Activated CD4-positive, alpha-beta T cell treated with anti-CD3 and anti-CD28 coated beads for 4 hours (primary cell): ENCODE data around the gene ZNF577.

ENCODE experiments used
- DNase-seq, 2 donors: peaks; one replicate each; pipeline ENCODE4 v3.0.0-alpha.2; 2020

The ZNF577 gene

GRCh38 chr19:51861870-51862622 lies 25.7 kb downstream of the ZNF577 start:
- DNase-seq = no peak

DNA sequence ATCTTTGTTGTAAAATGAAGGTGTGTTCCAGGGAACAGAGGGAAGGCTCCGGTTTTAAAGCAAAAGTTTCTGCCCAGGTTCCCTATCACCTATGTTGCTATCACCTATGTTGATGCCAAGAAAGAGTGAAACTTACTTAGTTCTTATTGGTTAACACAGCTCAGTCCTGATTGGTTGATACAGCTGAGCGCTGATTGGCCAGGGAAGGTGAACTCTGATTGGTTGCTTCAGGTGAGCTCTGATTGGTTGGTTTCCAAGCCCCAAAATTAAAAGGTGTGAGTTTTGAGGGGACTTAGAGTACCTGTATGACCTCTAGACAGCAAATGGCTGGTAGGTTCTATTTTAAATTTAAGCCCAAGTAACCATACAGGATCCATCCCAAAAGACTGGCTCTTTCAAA lies 50.6 kb downstream of the ZNF577 start:
- no peak for DNase-seq

- DNase-seq = no peak
Observed at GRCh38 chr19:51830274-51830673, 57.5 kb downstream of the ZNF577 start.

DNA sequence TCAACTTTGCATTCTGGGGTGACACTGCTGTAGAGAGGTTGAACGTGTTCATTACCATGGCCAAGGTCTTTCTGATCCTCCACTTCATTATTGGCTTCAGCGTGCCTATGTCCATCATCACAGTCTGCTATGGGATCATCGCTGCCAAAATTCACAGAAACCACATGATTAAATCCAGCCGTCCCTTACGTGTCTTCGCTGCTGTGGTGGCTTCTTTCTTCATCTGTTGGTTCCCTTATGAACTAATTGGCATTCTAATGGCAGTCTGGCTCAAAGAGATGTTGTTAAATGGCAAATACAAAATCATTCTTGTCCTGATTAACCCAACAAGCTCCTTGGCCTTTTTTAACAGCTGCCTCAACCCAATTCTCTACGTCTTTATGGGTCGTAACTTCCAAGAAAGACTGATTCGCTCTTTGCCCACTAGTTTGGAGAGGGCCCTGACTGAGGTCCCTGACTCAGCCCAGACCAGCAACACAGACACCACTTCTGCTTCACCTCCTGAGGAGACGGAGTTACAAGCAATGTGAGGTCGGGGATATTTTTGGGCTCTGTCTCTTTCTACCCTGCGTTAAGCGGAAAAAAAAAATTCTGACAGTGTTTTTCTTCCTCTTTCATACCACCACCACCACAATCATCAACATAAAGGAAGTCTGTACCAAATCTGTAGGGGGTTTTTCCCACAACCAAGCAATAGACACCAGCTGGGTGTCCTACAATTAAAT lies 63.3 kb downstream of the ZNF577 start:
- no peak for DNase-seq

- DNase-seq = no peak
Observed at GRCh38 chr19:51822946-51823345, 64.8 kb downstream of the ZNF577 start.

GRCh38 chr19:51822325-51822724 lies 65.4 kb downstream of the ZNF577 start:
- DNase-seq = no peak

DNA sequence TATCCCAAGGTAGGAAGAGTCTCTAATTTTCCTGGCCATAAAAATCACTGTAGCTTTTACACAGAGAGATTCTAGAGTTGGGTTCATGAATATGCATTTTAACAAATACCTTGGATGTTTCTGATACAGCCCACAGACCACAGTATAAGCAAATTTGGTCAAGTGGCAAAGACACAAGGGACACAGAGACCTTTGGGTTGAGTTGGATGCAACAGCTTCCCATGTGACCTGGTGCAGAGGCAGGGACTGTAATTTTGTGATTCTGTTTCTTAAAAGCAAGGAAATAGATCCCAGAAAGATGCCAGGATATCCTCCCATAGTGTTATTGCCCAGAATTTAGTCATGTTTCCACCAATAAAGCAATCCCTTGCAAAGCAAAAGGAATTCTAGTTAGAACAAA lies 65.8 kb downstream of the ZNF577 start:
- DNase-seq = no peak

- no peak for DNase-seq
Observed at GRCh38 chr19:51821456-51821855, 66.3 kb downstream of the ZNF577 start.
